Measurements from ENCODE around the gene SCT.
A peak's percentile ranks its signal among the peaks of the same experiment; 100 is the strongest.

The SCT gene

DNA sequence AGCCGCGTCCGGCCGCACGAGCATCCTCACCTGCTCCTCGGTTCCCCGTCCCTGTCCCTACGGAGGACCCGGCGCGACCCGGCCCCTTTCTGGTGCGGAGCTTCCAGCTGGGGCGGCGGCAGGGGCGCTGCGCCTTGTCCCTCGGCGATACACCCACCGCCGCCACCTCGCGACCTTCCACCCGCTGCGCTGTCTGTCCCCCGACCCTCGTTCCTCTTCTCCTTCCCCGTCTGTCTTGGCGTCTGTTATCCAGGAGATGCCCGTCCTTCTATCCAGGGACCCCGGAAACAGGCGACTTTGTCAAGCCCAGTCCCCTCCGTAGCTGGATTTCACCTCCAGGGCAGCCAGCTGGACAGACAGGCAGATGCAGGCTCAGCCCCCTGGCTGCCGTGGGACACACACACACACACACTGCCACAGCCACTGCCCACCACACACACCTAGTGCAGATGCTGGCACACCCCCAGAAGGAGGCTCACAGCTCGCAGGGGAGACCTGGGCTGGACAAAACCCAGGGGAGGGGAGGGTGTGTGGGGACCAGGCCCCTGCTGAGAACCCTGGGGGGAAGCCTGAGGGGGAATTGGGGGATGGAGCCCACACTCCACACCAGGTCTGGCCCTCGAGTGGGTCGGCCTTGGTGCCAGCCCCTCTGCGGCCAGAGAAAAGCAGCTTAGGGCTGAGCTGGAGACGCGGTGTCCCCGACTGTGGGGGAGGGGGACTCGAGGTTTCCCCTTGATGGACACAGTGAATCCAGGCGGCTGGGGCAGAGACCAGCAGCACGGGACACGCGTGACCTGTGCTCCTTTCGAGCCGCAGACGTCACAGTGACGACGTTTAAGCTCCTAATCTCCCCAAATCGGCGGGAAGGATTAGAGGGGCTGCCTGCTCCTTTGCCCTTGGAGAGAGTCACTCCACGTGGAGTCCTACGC, 10.9 kb upstream of the SCT start:
- H3K36me3 Mint-ChIP-seq (ENCODE audit: low read depth) = peaks cover 41% of the 10 kb centered on the region
- no peak overlapping the region for H3K27ac Mint-ChIP-seq
- peaks cover 55% of the 10 kb centered on the region for H3K27me3 Mint-ChIP-seq
- H3K9me3 Mint-ChIP-seq = no peaks in the 10 kb centered on the region
- H3K4me1 Mint-ChIP-seq (ENCODE audit: low read depth) = peaks cover 26% of the 10 kb centered on the region
- intact Hi-C loops (cut with micrococcal nuclease) = no loop called here
- peak overlapping the region; percentile 27 for H3K4me3 Mint-ChIP-seq

DNA sequence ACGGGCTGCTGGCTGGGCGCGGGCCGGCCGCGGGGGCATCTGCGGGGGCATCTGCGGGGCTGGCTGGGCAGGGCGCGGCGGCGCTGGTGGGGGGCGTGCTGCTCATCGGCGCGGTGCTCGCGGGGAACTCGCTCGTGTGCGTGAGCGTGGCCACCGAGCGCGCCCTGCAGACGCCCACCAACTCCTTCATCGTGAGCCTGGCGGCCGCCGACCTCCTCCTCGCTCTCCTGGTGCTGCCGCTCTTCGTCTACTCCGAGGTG, 10.3 kb upstream of the SCT start:
- H3K36me3 Mint-ChIP-seq (ENCODE audit: low read depth) = peaks cover 38% of the 10 kb centered on the region
- peak overlapping the region; percentile 27 for H3K4me3 Mint-ChIP-seq
- peaks cover 55% of the 10 kb centered on the region for H3K27me3 Mint-ChIP-seq
- intact Hi-C loops (cut with micrococcal nuclease) = no loop called here
- no peaks in the 10 kb centered on the region for H3K9me3 Mint-ChIP-seq
- no peak overlapping the region for H3K27ac Mint-ChIP-seq
- peaks cover 26% of the 10 kb centered on the region for H3K4me1 Mint-ChIP-seq (ENCODE audit: low read depth)

DNA sequence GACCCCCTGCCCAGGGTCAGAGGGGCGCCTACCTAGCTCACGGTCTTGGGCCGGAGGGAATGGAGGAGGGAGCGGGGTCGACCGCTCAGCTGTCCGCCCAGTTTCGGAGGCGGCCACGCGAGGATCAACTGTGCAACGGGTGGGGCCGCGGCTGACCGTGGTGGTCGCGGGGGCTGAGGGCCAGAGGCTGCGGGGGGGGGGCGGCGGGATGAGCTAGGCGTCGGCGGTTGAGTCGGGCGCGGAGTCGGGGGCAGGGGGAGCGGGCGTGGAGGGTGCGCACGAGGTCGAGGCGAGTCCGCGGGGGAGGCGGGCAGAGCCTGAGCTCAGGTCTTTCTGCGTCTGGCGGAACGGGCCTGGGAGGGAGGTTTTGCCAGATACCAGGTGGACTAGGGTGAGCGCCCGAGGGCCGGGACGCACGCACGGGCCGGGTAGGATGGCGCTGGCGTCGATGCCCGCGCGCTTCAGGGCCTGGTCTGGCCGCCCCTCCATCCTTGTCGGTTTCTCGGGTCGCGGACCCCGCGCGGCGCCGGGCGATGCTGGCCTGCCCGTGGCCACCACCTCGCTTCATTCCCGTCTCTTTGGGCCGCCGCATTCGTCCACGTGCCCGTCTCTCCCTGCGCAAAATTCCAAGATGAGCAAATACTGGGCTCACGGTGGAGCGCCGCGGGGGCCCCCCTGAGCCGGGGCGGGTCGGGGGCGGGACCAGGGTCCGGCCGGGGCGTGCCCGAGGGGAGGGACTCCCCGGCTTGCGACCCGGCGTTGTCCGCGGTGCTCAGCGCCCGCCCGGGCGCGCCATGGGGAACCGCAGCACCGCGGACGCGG, 9.7 kb upstream of the SCT start, which contains the start of gene DRD4:
Gene DRD4, plus strand, starts transcription at position 759 of the 822 bp plus-strand sequence. Its CDS starts 36 bp downstream, at position 795.
- intact Hi-C loops (cut with micrococcal nuclease) = no loop called here
- Mint-ChIP-seq H3K9me3 (no peaks in the 10 kb centered on the region), H3K4me1 (ENCODE audit: low read depth) (peaks cover 26% of the 10 kb centered on the region), H3K36me3 (ENCODE audit: low read depth) (peaks cover 33% of the 10 kb centered on the region), H3K4me3 (peak within 1 kb of the TSS; percentile 27), H3K27ac (no peak within 1 kb of the TSS), H3K27me3 (peaks cover 52% of the 10 kb centered on the region)

DNA sequence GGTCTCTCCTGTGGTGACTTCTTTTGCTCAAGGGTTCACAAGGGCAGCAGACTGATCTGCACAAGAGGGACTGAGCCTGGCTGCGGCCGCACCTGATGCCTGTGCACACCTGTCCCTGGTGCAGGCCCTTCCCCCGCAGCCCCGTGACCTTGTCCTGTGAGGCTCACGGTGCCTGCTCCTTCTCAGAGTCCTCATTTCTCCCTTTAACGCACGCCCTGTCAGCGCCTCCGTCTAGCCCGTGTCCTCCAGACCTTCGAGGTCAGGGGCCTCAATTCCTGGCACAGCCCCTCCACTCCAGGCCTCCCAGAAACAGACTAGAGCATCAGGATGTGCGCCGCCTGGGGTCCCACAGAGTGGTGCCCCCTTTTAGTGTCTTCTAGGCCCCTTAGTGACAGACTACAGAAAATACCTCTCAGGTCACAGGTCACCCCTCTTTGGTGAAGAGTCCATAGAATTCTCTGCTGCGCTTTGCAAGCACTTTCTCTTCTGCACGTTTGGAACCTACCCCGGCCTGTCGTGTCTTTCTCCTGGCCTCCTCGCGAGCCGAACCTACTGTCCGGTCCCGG, 9.0 kb upstream of the SCT start:
- H3K27me3 Mint-ChIP-seq = peaks cover 47% of the 10 kb centered on the region
- H3K4me3 Mint-ChIP-seq = no peak overlapping the region

DNA sequence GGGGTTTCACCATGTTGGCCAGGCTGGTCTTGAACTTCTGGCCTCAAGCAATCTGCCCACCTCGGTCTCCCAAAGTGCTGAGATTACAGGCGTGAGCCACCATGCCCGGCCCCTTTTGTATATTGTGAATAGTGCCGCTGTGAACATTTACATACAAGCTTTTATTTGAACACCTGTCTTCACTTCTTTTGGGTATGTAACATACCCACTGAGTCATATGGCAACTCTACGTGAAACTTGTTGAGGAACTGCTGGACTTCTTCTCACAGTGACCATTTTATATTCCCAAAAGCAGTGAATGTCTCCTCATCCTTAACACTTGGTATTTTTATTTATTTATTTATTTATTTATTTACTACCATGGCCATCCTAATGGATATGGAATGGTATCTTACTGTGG, 3.9 kb upstream of the SCT start:
- no peak overlapping the region for H3K27ac Mint-ChIP-seq
- H3K4me3 Mint-ChIP-seq = no peak overlapping the region
- no peaks in the 10 kb centered on the region for H3K9me3 Mint-ChIP-seq
- H3K4me1 Mint-ChIP-seq (ENCODE audit: low read depth) = peaks cover 23% of the 10 kb centered on the region
- intact Hi-C loops (cut with micrococcal nuclease) = no loop called here
- peaks cover 39% of the 10 kb centered on the region for H3K27me3 Mint-ChIP-seq
- H3K36me3 Mint-ChIP-seq (ENCODE audit: low read depth) = peaks cover 21% of the 10 kb centered on the region

More for the DNA sequence above, 9.0 kb upstream of the SCT start:
- intact Hi-C loops (cut with micrococcal nuclease) = no loop called here
- peaks cover 30% of the 10 kb centered on the region for H3K36me3 Mint-ChIP-seq (ENCODE audit: low read depth)
- no peak overlapping the region for H3K27ac Mint-ChIP-seq
- peaks cover 23% of the 10 kb centered on the region for H3K4me1 Mint-ChIP-seq (ENCODE audit: low read depth)
- H3K9me3 Mint-ChIP-seq = no peaks in the 10 kb centered on the region

DNA sequence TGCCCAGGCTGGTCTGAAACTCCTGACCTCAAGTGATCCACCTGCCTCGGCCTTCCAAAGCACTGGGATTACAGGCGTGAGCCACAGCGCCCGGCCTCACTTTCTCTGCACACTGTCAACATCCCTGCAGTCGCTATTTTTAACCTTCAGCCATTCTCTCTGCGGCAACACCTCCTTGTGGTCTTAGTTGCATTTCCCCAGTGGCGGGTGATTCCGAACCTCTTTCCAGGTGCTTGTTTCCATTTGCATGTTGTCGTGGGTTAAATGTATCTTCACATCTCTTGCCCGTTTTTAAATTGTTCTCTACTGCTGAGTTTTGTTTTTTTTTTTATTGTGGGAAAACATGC, 2.2 kb upstream of the SCT start:
- Mint-ChIP-seq H3K27ac (no peak overlapping the region), H3K4me1 (ENCODE audit: low read depth) (peaks cover 23% of the 10 kb centered on the region), H3K36me3 (ENCODE audit: low read depth) (peaks cover 15% of the 10 kb centered on the region), H3K4me3 (no peak overlapping the region), H3K9me3 (no peaks in the 10 kb centered on the region), H3K27me3 (peaks cover 49% of the 10 kb centered on the region)
- intact Hi-C loops (cut with micrococcal nuclease) = no loop called here

DNA sequence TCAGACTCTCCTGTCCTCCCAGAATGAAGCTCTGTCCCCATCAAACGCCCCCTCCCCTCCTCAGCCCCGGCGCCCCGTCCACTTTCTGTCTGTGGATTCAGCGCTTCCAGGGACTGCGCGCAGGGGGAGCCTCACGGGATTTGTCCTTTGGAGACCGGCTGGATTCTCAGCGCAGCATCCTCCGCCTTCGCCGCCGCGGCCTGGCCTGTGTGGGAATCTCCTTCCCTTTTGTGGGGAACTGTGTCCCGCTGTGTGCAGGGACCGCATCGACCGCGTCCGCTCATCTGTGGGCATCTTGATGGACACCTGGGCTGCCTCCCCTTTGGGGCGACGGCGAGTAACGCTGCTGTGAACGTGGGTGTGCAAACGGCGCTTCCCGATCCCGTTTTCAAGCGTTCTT, 1.1 kb upstream of the SCT start:
- intact Hi-C loops (cut with micrococcal nuclease) = no loop called here
- no peak overlapping the region for H3K27ac Mint-ChIP-seq
- peaks cover 54% of the 10 kb centered on the region for H3K27me3 Mint-ChIP-seq
- H3K4me3 Mint-ChIP-seq = no peak overlapping the region
- peaks cover 21% of the 10 kb centered on the region for H3K36me3 Mint-ChIP-seq (ENCODE audit: low read depth)
- H3K9me3 Mint-ChIP-seq = no peaks in the 10 kb centered on the region
- H3K4me1 Mint-ChIP-seq (ENCODE audit: low read depth) = peaks cover 31% of the 10 kb centered on the region

DNA sequence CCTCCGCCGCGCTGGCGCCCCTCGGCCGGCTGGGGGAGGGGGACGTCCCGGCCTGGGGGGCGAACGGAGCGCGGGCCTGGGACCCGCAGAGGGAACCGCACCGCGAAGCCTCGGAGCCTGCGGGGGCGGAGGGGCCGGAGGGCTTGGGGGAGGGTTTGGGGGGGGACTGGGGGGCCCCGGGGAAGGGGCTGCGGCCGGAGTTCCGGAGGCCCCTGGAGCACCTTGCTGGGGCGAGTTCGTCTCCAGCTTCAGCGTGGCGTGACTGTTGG, 261 bp upstream of the SCT start:
- H3K27ac Mint-ChIP-seq = no peak overlapping the region
- no peak overlapping the region for H3K4me3 Mint-ChIP-seq
- peaks cover 24% of the 10 kb centered on the region for H3K36me3 Mint-ChIP-seq (ENCODE audit: low read depth)
- H3K9me3 Mint-ChIP-seq = no peaks in the 10 kb centered on the region
- intact Hi-C loops (cut with micrococcal nuclease) = no loop called here
- H3K4me1 Mint-ChIP-seq (ENCODE audit: low read depth) = peaks cover 31% of the 10 kb centered on the region
- peaks cover 54% of the 10 kb centered on the region for H3K27me3 Mint-ChIP-seq

DNA sequence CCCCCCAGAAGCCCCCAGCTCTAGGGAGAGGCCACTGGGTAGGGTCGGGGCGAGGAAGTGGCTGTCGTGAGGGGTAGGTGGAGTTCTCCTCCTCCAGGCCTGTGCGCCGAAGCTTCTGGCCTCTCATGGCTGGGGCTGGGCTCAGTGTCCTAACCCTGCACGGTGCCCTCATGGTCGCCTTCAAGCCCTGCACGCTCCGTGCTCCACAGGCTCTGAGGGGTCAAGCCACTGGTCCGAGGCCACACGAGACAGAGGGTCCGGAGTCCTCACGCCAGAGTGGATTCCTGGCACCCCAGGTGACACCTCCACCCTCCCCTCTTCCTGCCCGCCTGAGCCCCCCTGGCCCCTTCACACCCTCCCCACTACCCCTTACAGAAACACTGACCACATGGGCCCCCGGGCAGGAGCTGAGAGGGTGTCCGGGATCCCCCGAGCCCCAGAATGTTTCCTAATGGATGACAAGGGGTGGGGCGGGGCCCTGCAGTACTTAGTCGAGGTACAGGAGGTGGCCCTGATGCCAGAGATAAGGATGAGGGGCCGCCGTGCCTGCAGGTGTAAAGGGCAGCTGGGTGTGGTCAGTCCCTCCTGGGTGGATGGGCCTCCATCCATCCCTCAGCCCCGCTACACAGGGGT, 1.2 kb downstream of the SCT start:
- H3K4me3 Mint-ChIP-seq = no peak overlapping the region
- peaks cover 44% of the 10 kb centered on the region for H3K4me1 Mint-ChIP-seq (ENCODE audit: low read depth)
- peaks cover 30% of the 10 kb centered on the region for H3K36me3 Mint-ChIP-seq (ENCODE audit: low read depth)
- peaks cover 54% of the 10 kb centered on the region for H3K27me3 Mint-ChIP-seq
- H3K9me3 Mint-ChIP-seq = no peaks in the 10 kb centered on the region
- H3K27ac Mint-ChIP-seq = no peak overlapping the region
- intact Hi-C loops (cut with micrococcal nuclease) = no loop called here

DNA sequence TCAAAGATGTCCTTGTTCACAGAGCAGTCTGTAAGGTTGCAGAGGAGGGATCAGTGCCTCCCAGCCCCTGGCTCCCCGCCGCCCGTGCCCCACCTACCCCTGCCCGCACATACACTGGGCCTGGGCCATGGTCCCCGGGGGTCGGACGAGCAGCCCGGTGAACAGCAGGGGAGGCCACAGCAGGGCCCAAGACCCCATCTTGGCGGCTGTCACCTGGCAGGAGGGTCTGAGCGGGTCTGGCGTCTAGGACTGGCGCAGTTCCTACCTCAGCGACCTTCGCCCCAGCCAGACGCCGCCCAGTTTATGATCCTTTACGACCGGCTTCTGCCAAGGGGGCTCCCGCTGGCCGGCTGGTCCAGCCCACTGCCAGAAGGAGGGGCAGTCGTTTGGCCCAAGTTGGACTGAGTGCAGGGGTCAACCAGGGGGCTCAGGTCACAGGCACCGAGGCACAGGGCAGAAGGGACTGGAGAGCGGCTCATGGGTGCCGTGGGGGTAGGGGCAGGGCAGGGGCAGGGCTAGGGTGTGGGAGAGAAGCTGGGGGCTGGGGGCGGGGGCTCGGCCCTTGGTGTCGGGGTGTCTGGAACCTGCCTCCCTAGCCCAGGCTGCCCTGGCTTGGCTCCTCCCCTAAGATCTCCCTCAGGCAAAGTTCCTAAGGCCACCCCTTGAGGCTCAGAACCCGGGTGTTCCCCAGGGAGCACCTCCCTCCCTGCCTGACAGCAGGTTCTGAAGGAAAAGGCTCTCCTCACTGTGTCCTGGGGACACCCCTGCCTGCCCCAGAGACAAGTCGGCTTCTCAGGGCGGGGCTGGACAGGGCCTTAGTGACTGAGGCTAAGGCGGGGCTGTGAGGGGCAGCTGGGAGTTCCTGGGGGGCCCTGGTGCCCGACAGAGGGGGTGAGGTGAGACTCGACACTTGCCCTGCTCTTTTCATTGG, 2.0 kb downstream of the SCT start, which contains the start of gene CDHR5:
Gene CDHR5, minus strand, starts transcription at position 251 of the 931 bp plus-strand sequence. Its CDS starts 53 bp downstream, at position 198.
- Mint-ChIP-seq H3K4me1 (ENCODE audit: low read depth) (peaks cover 51% of the 10 kb centered on the region), H3K27me3 (peaks cover 54% of the 10 kb centered on the region), H3K36me3 (ENCODE audit: low read depth) (peaks cover 33% of the 10 kb centered on the region), H3K9me3 (no peaks in the 10 kb centered on the region), H3K4me3 (no peak within 1 kb of the TSS), H3K27ac (no peak within 1 kb of the TSS)
- intact Hi-C loops (cut with micrococcal nuclease) = no loop called here

DNA sequence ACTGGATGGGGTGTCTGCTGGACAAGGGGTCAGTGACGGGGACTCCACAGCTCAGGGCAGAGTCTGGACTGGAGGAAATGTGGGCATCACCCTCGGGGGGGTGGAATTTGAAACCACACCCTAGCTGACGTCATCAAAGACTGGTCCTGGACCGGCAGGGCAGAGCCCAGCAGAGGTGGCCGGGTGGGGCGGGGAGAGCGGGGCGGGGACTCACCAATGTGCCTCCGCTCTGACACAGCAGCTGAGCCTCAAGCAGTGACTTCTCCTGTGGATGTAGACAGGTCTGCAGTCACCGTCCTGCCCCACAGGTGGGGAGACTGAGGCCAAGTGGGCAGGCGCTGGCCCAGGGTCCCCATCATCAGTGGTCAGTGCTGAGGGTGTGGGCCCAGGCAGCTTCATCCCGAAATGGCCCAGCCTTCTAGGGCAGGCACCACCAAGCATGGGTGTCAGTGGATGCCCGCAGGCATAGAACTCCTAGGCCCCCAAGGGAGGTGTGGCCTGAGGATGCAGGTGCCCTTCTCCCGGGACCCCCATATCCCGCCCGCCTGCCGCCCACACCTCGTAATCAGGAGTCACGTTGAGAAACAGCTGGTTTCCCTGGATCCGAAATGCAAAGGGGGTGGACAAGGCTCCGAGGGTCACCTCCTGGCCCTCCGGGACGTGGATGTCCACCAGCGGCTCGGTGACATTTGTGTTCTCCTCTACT, 2.8 kb downstream of the SCT start:
- Mint-ChIP-seq H3K4me1 (ENCODE audit: low read depth) (peaks cover 55% of the 10 kb centered on the region), H3K27me3 (peaks cover 49% of the 10 kb centered on the region), H3K4me3 (no peak overlapping the region), H3K27ac (no peak overlapping the region), H3K9me3 (no peaks in the 10 kb centered on the region), H3K36me3 (ENCODE audit: low read depth) (peaks cover 41% of the 10 kb centered on the region)
- intact Hi-C loops (cut with micrococcal nuclease) = no loop called here

DNA sequence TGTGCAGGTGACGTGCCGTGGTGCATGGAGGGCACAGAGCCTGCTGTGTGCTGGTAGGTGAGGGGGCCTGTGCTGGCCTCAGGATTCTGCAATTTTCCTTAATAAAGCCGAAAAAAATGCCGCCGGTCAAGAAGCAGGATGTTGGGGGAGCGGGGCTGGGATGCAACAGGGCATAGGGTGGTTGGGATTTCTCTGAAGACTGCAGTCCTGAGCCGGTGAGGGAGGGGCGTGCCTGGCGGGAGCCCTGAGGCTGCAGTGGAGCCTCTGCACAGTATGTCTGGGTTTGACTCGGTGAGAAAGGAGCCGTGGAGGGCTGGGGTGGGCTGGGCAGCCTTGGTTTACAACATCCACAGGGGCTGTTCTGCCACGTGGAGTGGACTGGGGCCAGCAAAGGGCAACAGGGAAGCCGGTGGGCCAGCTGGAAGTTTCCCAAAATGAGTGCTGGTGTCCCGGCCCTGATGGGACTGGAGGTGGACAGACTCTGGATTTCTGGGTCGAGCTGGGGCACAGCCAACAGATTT, 3.6 kb downstream of the SCT start:
- no peak overlapping the region for H3K4me3 Mint-ChIP-seq
- intact Hi-C loops (cut with micrococcal nuclease) = no loop called here
- peaks cover 48% of the 10 kb centered on the region for H3K36me3 Mint-ChIP-seq (ENCODE audit: low read depth)
- peaks cover 41% of the 10 kb centered on the region for H3K27me3 Mint-ChIP-seq
- H3K9me3 Mint-ChIP-seq = no peaks in the 10 kb centered on the region
- peaks cover 50% of the 10 kb centered on the region for H3K4me1 Mint-ChIP-seq (ENCODE audit: low read depth)
- no peak overlapping the region for H3K27ac Mint-ChIP-seq
